ENCODE measurements around the gene ASPHD1. TPM values are rescaled to one million over a fixed set of nuclear protein-coding genes. Genes with fewer than 3 reads are reported as not detected.

Gene ASPHD1
- total RNA-seq, 1 donor from 2014 or later: 14.2 TPM

- Mint-ChIP-seq H3K27ac (no peak overlapping the region), H3K4me1 (no peaks in the 10 kb centered on the region), H3K36me3 (peaks cover 42% of the 10 kb centered on the region), H3K9me3 (no peaks in the 10 kb centered on the region), H3K27me3 (ENCODE audit: low read depth) (no peaks in the 10 kb centered on the region), H3K4me3 (no peak overlapping the region)
- TF ChIP-seq, protein P1, sequence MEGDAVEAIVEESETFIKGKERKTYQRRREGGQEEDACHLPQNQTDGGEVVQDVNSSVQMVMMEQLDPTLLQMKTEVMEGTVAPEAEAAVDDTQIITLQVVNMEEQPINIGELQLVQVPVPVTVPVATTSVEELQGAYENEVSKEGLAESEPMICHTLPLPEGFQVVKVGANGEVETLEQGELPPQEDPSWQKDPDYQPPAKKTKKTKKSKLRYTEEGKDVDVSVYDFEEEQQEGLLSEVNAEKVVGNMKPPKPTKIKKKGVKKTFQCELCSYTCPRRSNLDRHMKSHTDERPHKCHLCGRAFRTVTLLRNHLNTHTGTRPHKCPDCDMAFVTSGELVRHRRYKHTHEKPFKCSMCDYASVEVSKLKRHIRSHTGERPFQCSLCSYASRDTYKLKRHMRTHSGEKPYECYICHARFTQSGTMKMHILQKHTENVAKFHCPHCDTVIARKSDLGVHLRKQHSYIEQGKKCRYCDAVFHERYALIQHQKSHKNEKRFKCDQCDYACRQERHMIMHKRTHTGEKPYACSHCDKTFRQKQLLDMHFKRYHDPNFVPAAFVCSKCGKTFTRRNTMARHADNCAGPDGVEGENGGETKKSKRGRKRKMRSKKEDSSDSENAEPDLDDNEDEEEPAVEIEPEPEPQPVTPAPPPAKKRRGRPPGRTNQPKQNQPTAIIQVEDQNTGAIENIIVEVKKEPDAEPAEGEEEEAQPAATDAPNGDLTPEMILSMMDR (IDR thresholded peaks at IDR 0.05; ENCODE audit: unreplicated experiment): no peak
- no peak for DNase-seq (ENCODE audit: low spot score in 2 of 2, unreplicated experiment in 2 of 2)
Measured at GRCh38 chr16:29916979-29917378, 16.7 kb downstream of the ASPHD1 start.

DNA sequence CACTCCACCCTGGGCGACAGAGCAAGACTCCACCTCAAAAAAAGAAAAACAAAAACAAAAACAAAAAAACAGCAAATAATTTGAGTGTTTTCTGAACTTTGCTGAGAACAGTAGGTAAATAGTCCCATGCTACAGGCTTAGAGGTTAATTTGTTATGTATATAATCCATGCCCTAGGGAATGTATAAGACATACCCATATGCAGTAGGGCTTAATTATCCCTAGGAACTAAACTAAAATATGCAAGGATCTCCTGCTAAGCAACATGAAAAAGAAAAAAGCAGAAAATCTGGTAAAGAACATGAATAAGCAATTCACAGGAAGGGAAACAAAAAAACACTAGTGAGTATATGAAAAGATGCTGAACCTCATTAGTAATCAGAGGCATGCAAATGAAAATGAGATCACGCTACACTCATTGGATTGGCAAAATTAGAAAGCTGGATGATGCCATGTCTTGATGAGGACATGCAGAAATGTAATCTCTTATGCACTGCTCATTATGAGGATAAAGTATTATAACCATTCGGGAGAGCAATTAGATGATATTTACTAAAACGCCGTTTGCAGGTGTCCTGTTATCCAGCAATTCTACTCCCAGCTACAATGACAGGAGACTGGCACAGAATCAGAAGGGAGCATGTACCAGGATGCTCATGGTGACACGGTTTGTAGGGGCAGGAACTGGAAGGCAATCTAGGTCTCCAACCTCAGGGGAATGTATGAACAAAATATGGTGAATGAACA lies 20.2 kb downstream of the ASPHD1 start:
- no peak for DNase-seq (ENCODE audit: low spot score in 2 of 2, unreplicated experiment in 2 of 2)
- Mint-ChIP-seq H3K36me3 (peaks cover 31% of the 10 kb centered on the region), H3K4me1 (peaks cover 12% of the 10 kb centered on the region), H3K27me3 (ENCODE audit: low read depth) (no peaks in the 10 kb centered on the region), H3K27ac (no peak overlapping the region), H3K9me3 (no peaks in the 10 kb centered on the region), H3K4me3 (no peak overlapping the region)
- TF ChIP-seq, protein P1 (IDR thresholded peaks at IDR 0.05; ENCODE audit: unreplicated experiment): no peak

DNA sequence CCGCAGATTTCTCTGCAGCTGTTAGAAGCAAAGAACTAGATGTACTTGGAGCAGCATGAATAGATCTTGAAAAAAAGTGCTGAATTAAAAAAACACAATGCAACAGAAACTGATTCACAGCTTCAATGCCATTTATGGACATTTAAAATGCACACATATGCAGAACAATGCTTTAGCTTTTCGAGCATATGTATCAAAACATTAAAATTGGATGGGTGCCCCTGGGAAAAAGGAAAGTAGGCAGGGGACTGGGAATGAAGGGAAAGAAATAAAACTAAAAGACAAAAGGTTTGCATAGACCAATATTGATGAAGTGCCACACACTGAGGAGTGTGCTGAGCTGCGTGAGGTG lies 20.7 kb downstream of the ASPHD1 start:
- H3K27ac Mint-ChIP-seq: no peak overlapping the region
- H3K9me3 Mint-ChIP-seq: no peaks in the 10 kb centered on the region
- no peak for DNase-seq (ENCODE audit: low spot score in 2 of 2, unreplicated experiment in 2 of 2)
- peaks cover 13% of the 10 kb centered on the region for H3K4me1 Mint-ChIP-seq
- TF ChIP-seq, protein P1 (IDR thresholded peaks at IDR 0.05; ENCODE audit: unreplicated experiment): no peak
- no peaks in the 10 kb centered on the region for H3K27me3 Mint-ChIP-seq (ENCODE audit: low read depth)
- no peak overlapping the region for H3K4me3 Mint-ChIP-seq
- peaks cover 26% of the 10 kb centered on the region for H3K36me3 Mint-ChIP-seq

DNA sequence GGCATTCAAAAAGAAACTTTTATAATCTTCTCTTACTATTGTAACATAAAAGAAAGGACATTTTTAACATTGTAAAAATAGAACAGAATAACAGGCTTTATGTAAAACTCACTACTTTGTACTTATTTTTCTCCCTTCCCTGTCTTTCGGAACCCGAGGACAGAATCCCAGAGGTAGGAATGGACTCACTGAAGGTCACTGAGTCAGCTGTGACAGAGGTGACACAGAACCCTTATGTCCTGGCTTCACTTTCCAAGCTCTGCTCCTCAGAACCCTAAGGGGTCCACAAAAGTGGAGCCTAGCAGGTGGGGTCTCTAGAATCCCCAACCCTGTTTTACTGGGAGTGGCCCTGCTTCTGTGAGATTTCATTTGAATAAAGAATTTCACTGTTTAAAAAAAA lies 22.0 kb downstream of the ASPHD1 start:
- Mint-ChIP-seq H3K27ac (no peak overlapping the region), H3K4me3 (no peak overlapping the region), H3K9me3 (no peaks in the 10 kb centered on the region), H3K27me3 (ENCODE audit: low read depth) (no peaks in the 10 kb centered on the region), H3K4me1 (peaks cover 25% of the 10 kb centered on the region), H3K36me3 (peaks cover 15% of the 10 kb centered on the region)
- no peak for DNase-seq (ENCODE audit: low spot score in 2 of 2, unreplicated experiment in 2 of 2)
- TF ChIP-seq, protein P1 (IDR thresholded peaks at IDR 0.05; ENCODE audit: unreplicated experiment): no peak

GRCh38 chr16:29922986-29923501 lies 22.8 kb downstream of the ASPHD1 start:
- Mint-ChIP-seq H3K9me3 (no peaks in the 10 kb centered on the region), H3K27ac (no peak overlapping the region), H3K4me3 (no peak overlapping the region), H3K36me3 (peaks cover 15% of the 10 kb centered on the region), H3K4me1 (peaks cover 31% of the 10 kb centered on the region), H3K27me3 (ENCODE audit: low read depth) (no peaks in the 10 kb centered on the region)
- TF ChIP-seq, protein P1 (IDR thresholded peaks at IDR 0.05; ENCODE audit: unreplicated experiment): no peak
- no peak for DNase-seq (ENCODE audit: low spot score in 2 of 2, unreplicated experiment in 2 of 2)

All from mesothelial cell of epicardium (in vitro differentiated cells).